Endothelial cell of umbilical vein (primary cell): Measurements from ENCODE around the gene SLC24A1. TPM values are rescaled to one million over a fixed set of nuclear protein-coding genes. Genes with fewer than 3 reads are reported as not detected.

Source experiments
- BruUV-seq: library from RNA; stranded (reverse); fragments of 400-500 nt; replicated peaks from 2 replicates; lab custom pipeline; 2021; lab: Mats Ljungman, UMichigan
- CTCF ChIA-PET: fragments of 300-600, 350-600 bp; sonication (Branson Sonifier 250); formaldehyde crosslinking; loops from one replicate; lab custom pipeline; 2021; ENCODE audit warnings: antibody characterized with exemption, inconsistent platforms; lab: Charles Lee
- POLR2A ChIA-PET: fragments of 300-600, 350-600 bp; sonication (Branson Sonifier 250); formaldehyde crosslinking; loops from one replicate; lab custom pipeline; 2021; ENCODE audit warnings: antibody characterized with exemption, inconsistent platforms; lab: Charles Lee
- DNase-seq: peaks from one replicate; pipeline ENCODE4 v3.0.0-alpha.2; 2011; ENCODE audit warnings: low read depth, low spot score
- FAIRE-seq: peaks from 2 replicates; lab custom pipeline; 2011; peaks lifted over from hg19 to GRCh38; lab: Jason Lieb, UNC
- H2AFZ ChIP-seq: 2 replicates; pipeline ENCODE4 v1.6.0; 2012; ENCODE audit warnings: low read depth, low read length, control low read depth, inconsistent platforms
- H3K27ac ChIP-seq: 2 replicates; pipeline ENCODE4 v1.5.1; 2011; ENCODE audit warnings: low read depth, mild to moderate bottlenecking, control low read depth, low read length, moderate library complexity; ENCODE audit not compliant: insufficient read depth
- H3K27me3 ChIP-seq, 2 experiments: 2 replicates each; pipeline versions ENCODE4 v1.6.0 to v1.6.1; 2011; ENCODE audit warnings: low read length in 2 of 2, mixed read lengths in 1 of 2; ENCODE audit not compliant: control insufficient read depth in 2 of 2, insufficient read depth in 2 of 2
- H3K36me3 ChIP-seq, 2 experiments: 2 replicates in 1 of 2; 3 replicates in 1 of 2; pipeline ENCODE4 v1.5.1; 2011; ENCODE audit warnings: low read length in 2 of 2, mild to moderate bottlenecking in 1 of 2, moderate library complexity in 1 of 2; ENCODE audit not compliant: control insufficient read depth in 2 of 2, insufficient read depth in 2 of 2; ENCODE audit errors: extremely low read depth in 1 of 2
- H3K4me1 ChIP-seq: 3 replicates; pipeline ENCODE4 v1.5.1; 2011; ENCODE audit warnings: mild to moderate bottlenecking, low read length; ENCODE audit not compliant: control insufficient read depth, insufficient read depth; ENCODE audit errors: extremely low read depth
- H3K4me2 ChIP-seq: 2 replicates; pipeline ENCODE4 v1.6.1; 2011; ENCODE audit warnings: low read length, control low read depth, mixed read lengths; ENCODE audit not compliant: insufficient read depth
- H3K4me3 ChIP-seq, 3 experiments: fragments of 200-600 bp in 1 of 3; sonication (generic), shearing (Covaris generic) in 1 of 3; replicated peaks in 1 of 3; 2 replicates each; pipeline ENCODE4 v1.5.1; 2011 to 2016; ENCODE audit warnings: control low read depth in 3 of 3, low read length in 3 of 3, mild to moderate bottlenecking in 2 of 3, inconsistent platforms in 1 of 3, low read depth in 1 of 3, moderate library complexity in 1 of 3; ENCODE audit not compliant: insufficient read depth in 1 of 3
- H3K79me2 ChIP-seq: 2 replicates; pipeline ENCODE4 v1.6.0; 2012; ENCODE audit warnings: low read length, inconsistent platforms; ENCODE audit not compliant: control insufficient read depth, insufficient read depth
- H3K9ac ChIP-seq: replicated peaks from 2 replicates; pipeline ENCODE3; 2011; ENCODE audit warnings: low read length, control low read depth; ENCODE audit not compliant: insufficient read depth; ENCODE audit errors: extremely low read depth
- H3K9me1 ChIP-seq: replicated peaks from 3 replicates; pipeline ENCODE4 v1.6.0; 2011; ENCODE audit warnings: mild to moderate bottlenecking, low read length; ENCODE audit not compliant: control insufficient read depth, insufficient read depth; ENCODE audit errors: extremely low read depth
- H3K9me3 ChIP-seq: replicated peaks from 2 replicates; pipeline ENCODE4 v1.5.1; 2012; ENCODE audit warnings: low read length, inconsistent platforms; ENCODE audit not compliant: control insufficient read depth, insufficient read depth
- H4K20me1 ChIP-seq: replicated peaks from 2 replicates; pipeline ENCODE3; 2011; ENCODE audit warnings: mild to moderate bottlenecking, low read length; ENCODE audit not compliant: control insufficient read depth, insufficient read depth; ENCODE audit errors: extremely low read depth
- CTCF ChIP-seq, 2 donors: IDR thresholded peaks; 1 replicate in 1 of 2; 2 replicates in 1 of 2; pipeline ENCODE4 v1.5.1; 2011; ENCODE audit warnings: low read length in 2 of 2, mild to moderate bottlenecking in 2 of 2, moderate library complexity in 2 of 2, control low read depth in 1 of 2, inconsistent platforms in 1 of 2, low read depth in 1 of 2; ENCODE audit not compliant: insufficient read depth in 1 of 2; ENCODE audit errors: extremely low read depth in 1 of 2
- EZH2 ChIP-seq: IDR thresholded peaks from 2 replicates; pipeline ENCODE4 v1.6.1; 2012; ENCODE audit warnings: borderline replicate concordance, low read depth, mild to moderate bottlenecking, moderate library complexity, low read length, inconsistent platforms; ENCODE audit not compliant: severe bottlenecking
- FOS ChIP-seq: IDR thresholded peaks from 2 replicates; pipeline ENCODE4 v1.6.1; 2011; ENCODE audit warnings: mild to moderate bottlenecking, low read length, moderate library complexity, borderline replicate concordance; ENCODE audit not compliant: insufficient read depth
- GATA2 ChIP-seq: IDR thresholded peaks from 2 replicates; pipeline ENCODE4 v1.7.0; 2011; ENCODE audit warnings: low read depth, mild to moderate bottlenecking, moderate library complexity, mixed read lengths, low read length; ENCODE audit not compliant: insufficient read length, insufficient read depth
- JUN ChIP-seq: IDR thresholded peaks from 2 replicates; pipeline ENCODE4 v1.6.1; 2011; ENCODE audit warnings: borderline replicate concordance, low read depth; ENCODE audit not compliant: insufficient read length, insufficient read depth
- MAX ChIP-seq: IDR thresholded peaks from 2 replicates; pipeline ENCODE4 v1.6.1; 2011; ENCODE audit not compliant: insufficient read depth, insufficient read length
- MYC ChIP-seq: IDR thresholded peaks from one replicate; pipeline ENCODE4 v1.6.1; 2011; ENCODE audit warnings: mild to moderate bottlenecking, low read depth, low read length
- POLR2A ChIP-seq: IDR thresholded peaks from 2 replicates; pipeline ENCODE4 v1.6.1; 2012; ENCODE audit warnings: low read depth, mild to moderate bottlenecking, control low read depth, low read length
- POLR2AphosphoS5 ChIP-seq: IDR thresholded peaks from 2 replicates; pipeline ENCODE4 v1.6.1; 2012; ENCODE audit warnings: low read depth, mild to moderate bottlenecking, control low read depth, low read length, moderate library complexity; ENCODE audit not compliant: insufficient read depth
- dilution Hi-C: fragments of 300-500 bp; cut with MboI; formaldehyde crosslinking; loops from one replicate; pipeline ENCODE4 v1.15.0; 2019; ENCODE audit warnings: low sequenced_read_pairs; ENCODE audit not compliant: extremely low pct_ligation_motif_present
- intact Hi-C: fragments of 100-400 bp; cut with micrococcal nuclease; formaldehyde crosslinking; loops from one replicate; pipeline ENCODE4 v1.10.0; 2022
- polyA plus RNA-seq, 4 experiments: library from polyadenylated mRNA; depleted of rRNA in 3 of 4; stranded (reverse) in 3 of 4; unstranded in 1 of 4; fragments of >200 nt; gene quantifications; 2 replicates each; pipeline versions ENCODE4 v1.2.1 to v1.2.3, GENCODE V29; 2011 to 2012; ENCODE audit warnings: missing spikeins in 1 of 4
- total RNA-seq: library from RNA; stranded (reverse); gene quantifications from 2 replicates; pipeline ENCODE4 v1.2.3, GENCODE V29; 2021

SLC24A1 gene
- total and polyA plus RNA-seq, 2 donors (not counting 3 experiments of a cell fraction or from before 2014, with no cell fraction given), result 3.6 to 7.3 TPM

GRCh38 chr15:65611888-65612615, 9.7 kb upstream of the SLC24A1 start:
- intact Hi-C loops (loop anchor here (1.0 to 2.0 kb wide), 3 partner anchors 95 to 257 kb away; partner anchors contain the start of genes DPP8 and RAB11A), dilution Hi-C loops (no loop called here)
- Histone ChIP-seq H3K27me3 (no peaks in the 10 kb centered on the region), H2AFZ (peak overlapping the region; percentile 98), H3K79me2 (peaks cover 27% of the 10 kb centered on the region), H3K27ac (peak overlapping the region; percentile 84), H3K4me1 (peaks cover 20% of the 10 kb centered on the region), H3K4me2 (peak overlapping the region; percentile 71), H3K9ac (peak overlapping the region; percentile 90), H3K4me3 (peak overlapping the region in 2 of 3 experiments; percentile 74 to 87), H3K9me1 (no peaks in the 10 kb centered on the region), H3K9me3 (no peaks in the 10 kb centered on the region), H4K20me1 (no peaks in the 10 kb centered on the region), H3K36me3 (no peaks in the 10 kb centered on the region)
- POLR2A ChIA-PET, result interaction anchor here (0.5 kb wide), 1 partner anchor 743 kb away, joined by 3 read pairs; no protein-coding TSS in a partner anchor
- no peak for TF ChIP-seq EZH2
- peak; percentile 5 for DNase-seq
- no TSS peak for BruUV-seq
- no peak for FAIRE-seq
- CTCF ChIA-PET, result interaction anchor here (1.2 to 1.5 kb wide), 2 partner anchors 8 to 245 kb away, joined by 4 to 5 read pairs; no protein-coding TSS in a partner anchor

GRCh38 chr15:65612616-65612946, 9.2 kb upstream of the SLC24A1 start:
- Histone ChIP-seq H3K27me3 (no peaks in the 10 kb centered on the region), H3K4me2 (no peak overlapping the region), H3K4me1 (peaks cover 20% of the 10 kb centered on the region), H3K4me3 (no peak overlapping the region), H3K9me3 (no peaks in the 10 kb centered on the region), H2AFZ (no peak overlapping the region), H3K36me3 (no peaks in the 10 kb centered on the region), H4K20me1 (no peaks in the 10 kb centered on the region), H3K79me2 (peaks cover 24% of the 10 kb centered on the region), H3K9ac (no peak overlapping the region), H3K27ac (no peak overlapping the region), H3K9me1 (no peaks in the 10 kb centered on the region)
- BruUV-seq, result no TSS peak
- FAIRE-seq (no peak), DNase-seq (no peak)
- intact Hi-C loops (no loop called here), dilution Hi-C loops (no loop called here)
- TF ChIP-seq POLR2A (no peak), GATA2 (no peak), CTCF (IDR thresholded peaks at IDR 0.05; ENCODE audit: extremely low read depth in 1 of 2, insufficient read depth in 1 of 2, low read depth in 1 of 2, low read length in 2 of 2) (no peak), FOS (no peak), MYC (no peak), POLR2AphosphoS5 (no peak), MAX (no peak), JUN (no peak), EZH2 (no peak)
- CTCF ChIA-PET, result no interaction called here
- POLR2A ChIA-PET, result no interaction called here
